B cell (primary cell): ENCODE measurements around the gene COL25A1. TPM values are rescaled to one million over a fixed set of nuclear protein-coding genes. Genes with fewer than 3 reads are reported as not detected.

Experiments used
- ATAC-seq: fragments of 200-7000 bp; cut with Tn5 transposase; one replicate; pipeline ENCODE4 v1.10.0; 2021; ENCODE audit warnings: low read depth, mild to moderate bottlenecking, moderate number of reproducible peaks, moderate library complexity
- CTCF ChIA-PET: fragments of 350-600 bp; sonication (Branson Sonifier 250); formaldehyde crosslinking; loops from one replicate; lab custom pipeline; 2021; ENCODE audit warnings: antibody characterized with exemption, inconsistent platforms; lab: Charles Lee
- POLR2A ChIA-PET: fragments of 350-600 bp; sonication (Branson Sonifier 250); formaldehyde crosslinking; loops from one replicate; lab custom pipeline; 2021; ENCODE audit warnings: antibody characterized with exemption; lab: Charles Lee
- DNase-seq: peaks from one replicate; pipeline ENCODE4 v3.0.0; 2013
- H2AFZ ChIP-seq: 2 replicates; pipeline ENCODE4 v1.6.1; 2012; ENCODE audit warnings: mild to moderate bottlenecking, low read depth, low read length; ENCODE audit not compliant: insufficient read depth, poor library complexity, severe bottlenecking
- H3K27ac ChIP-seq, 2 donors: 1 replicate in 1 of 2; 2 replicates in 1 of 2; pipeline ENCODE4 v1.5.1; 2012 to 2013; ENCODE audit warnings: low read length in 2 of 2, mild to moderate bottlenecking in 2 of 2, moderate library complexity in 1 of 2
- H3K27me3 ChIP-seq, 4 experiments: fragments of 200-600 bp in 1 of 4; sonication (generic) in 1 of 4; replicated peaks in 1 of 4; 1 replicate in 2 of 4; 2 replicates in 2 of 4; pipeline versions ENCODE4 v1.6.1 to v1.7.0; 2013 to 2016; ENCODE audit warnings: low read length in 3 of 4, mild to moderate bottlenecking in 2 of 4, mixed read lengths in 1 of 4, moderate library complexity in 1 of 4; ENCODE audit not compliant: insufficient read depth in 4 of 4, control insufficient read depth in 3 of 4; ENCODE audit errors: control extremely low read depth in 1 of 4
- H3K36me3 ChIP-seq, 2 experiments: replicated peaks in 1 of 2; 1 replicate in 1 of 2; 2 replicates in 1 of 2; pipeline versions ENCODE4 v1.6.1 to v1.7.1; 2013; ENCODE audit warnings: low read length in 1 of 2; ENCODE audit not compliant: insufficient read depth in 2 of 2, control insufficient read depth in 1 of 2; ENCODE audit errors: control extremely low read depth in 1 of 2, extremely low read depth in 1 of 2
- H3K4me1 ChIP-seq, 2 donors: fragments of 200-600 bp in 1 of 2; sonication (generic) in 1 of 2; 1 replicate in 1 of 2; 2 replicates in 1 of 2; pipeline versions ENCODE4 v1.5.1 to v1.6.1; 2013 to 2017; ENCODE audit warnings: low read length in 2 of 2; ENCODE audit not compliant: control insufficient read depth in 2 of 2, insufficient read depth in 2 of 2
- H3K4me2 ChIP-seq: replicated peaks from 2 replicates; pipeline ENCODE3; 2012; ENCODE audit warnings: mild to moderate bottlenecking, low read depth, low read length; ENCODE audit not compliant: poor library complexity, severe bottlenecking
- H3K4me3 ChIP-seq, 5 experiments: fragments of 200-600 bp in 1 of 5; sonication (generic) in 1 of 5; 1 replicate in 3 of 5; 2 replicates in 2 of 5; pipeline versions ENCODE4 v1.5.1 to v1.7.0; 2011 to 2016; ENCODE audit warnings: low read length in 4 of 5, mild to moderate bottlenecking in 4 of 5, low read depth in 2 of 5, control low read depth in 1 of 5, moderate library complexity in 1 of 5; ENCODE audit not compliant: insufficient read depth in 1 of 5; ENCODE audit errors: control extremely low read depth in 1 of 5, extremely low read depth in 1 of 5
- H3K79me2 ChIP-seq: fragments of 200-600 bp; sonication (generic); one replicate; pipeline ENCODE4 v1.6.0; 2016; ENCODE audit warnings: low read length; ENCODE audit not compliant: control insufficient read depth, insufficient read depth
- H3K9ac ChIP-seq: fragments of 200-600 bp; sonication (generic); 2 replicates; pipeline ENCODE4 v1.6.1; 2017; ENCODE audit warnings: mild to moderate bottlenecking, low read length, moderate library complexity
- H3K9me3 ChIP-seq, 3 donors: one replicate each; pipeline versions ENCODE4 v1.6.1 to v1.7.1; 2013; ENCODE audit warnings: low read length in 2 of 3; ENCODE audit not compliant: control insufficient read depth in 2 of 3, insufficient read depth in 1 of 3; ENCODE audit errors: control extremely low read depth in 1 of 3
- H4K20me1 ChIP-seq: 2 replicates; pipeline ENCODE4 v1.6.0; 2012; ENCODE audit warnings: mild to moderate bottlenecking, low read length; ENCODE audit not compliant: insufficient read depth, control insufficient read depth, poor library complexity, severe bottlenecking
- H3K27ac Mint-ChIP-seq: one replicate; pipeline ENCODE4 v1.8.0; 2021; ENCODE audit warnings: mixed read lengths
- H3K27me3 Mint-ChIP-seq: one replicate; pipeline ENCODE4 v1.8.0; 2021; ENCODE audit warnings: mixed read lengths
- H3K4me1 Mint-ChIP-seq: one replicate; pipeline ENCODE4 v1.8.0; 2021; ENCODE audit warnings: mixed read lengths
- H3K4me3 Mint-ChIP-seq: one replicate; pipeline ENCODE4 v1.8.0; 2021; ENCODE audit warnings: mixed read lengths
- H3K9me3 Mint-ChIP-seq: one replicate; pipeline ENCODE4 v1.8.0; 2022; ENCODE audit warnings: mixed read lengths; ENCODE audit not compliant: insufficient read depth
- EZH2 ChIP-seq: IDR thresholded peaks from 2 replicates; pipeline ENCODE4 v1.6.1; 2012; ENCODE audit warnings: borderline replicate concordance, low read depth, mild to moderate bottlenecking, moderate library complexity, low read length; ENCODE audit not compliant: insufficient read depth, poor library complexity, severe bottlenecking
- WGBS: methylation state at CpG from one replicate; pipeline ENCODE4 v1.1.5; 2013; ENCODE audit warnings: missing lambda C conversion rate; ENCODE audit not compliant: insufficient coverage; 5-methylcytosine and 5-hydroxymethylcytosine counted together
- intact Hi-C: fragments of 100-400 bp; cut with micrococcal nuclease; formaldehyde crosslinking; loops from one replicate; pipeline ENCODE4 v1.10.0; 2022
- polyA plus RNA-seq: library from polyadenylated mRNA; depleted of rRNA; stranded (reverse); fragments of >200 nt; gene quantifications from 2 replicates; pipeline ENCODE4 v1.2.3, GENCODE V29; 2012
- total RNA-seq, 2 donors: library from RNA; stranded (reverse); fragments of 120-200 nt in 1 of 2; gene quantifications; 1 replicate in 1 of 2; 2 replicates in 1 of 2; pipeline versions ENCODE4 v1.2.3 to v1.2.4, GENCODE V29; 2013 to 2022
- TF ChIP-seq, protein P1 (sequence below): fragments of 200-600 bp; IDR thresholded peaks from one replicate; pipeline ENCODE4 v1.8.0; 2022; ENCODE audit warnings: antibody characterized with exemption, mild to moderate bottlenecking

The COL25A1 gene
- total and polyA plus RNA-seq, 2 donors (not counting 1 experiment from before 2014, with no cell fraction given): not detected

DNA sequence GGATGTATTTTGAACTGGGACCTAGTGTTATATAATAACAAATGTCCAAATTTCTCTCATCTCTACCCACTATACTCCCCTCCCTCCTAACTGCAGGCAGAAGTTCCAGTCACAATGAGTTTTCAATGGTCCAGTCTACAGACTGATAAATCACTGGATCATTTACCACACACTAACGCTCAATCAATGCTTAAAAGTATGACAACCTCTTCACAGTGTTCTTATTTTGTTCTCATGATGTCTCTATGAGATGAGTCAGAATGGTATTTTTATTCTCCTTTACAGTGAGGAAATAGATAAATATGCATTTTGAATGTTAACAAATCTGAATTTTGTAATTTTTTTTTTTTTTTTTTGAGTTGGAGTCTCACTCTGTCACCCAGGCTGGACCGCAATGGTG lies 455.9 kb downstream of the COL25A1 start:
- Histone ChIP-seq H3K9ac (no peak overlapping the region), H3K4me2 (no peak overlapping the region), H3K9me3 (no peaks in the 10 kb centered on the region), H3K4me3 (no peak overlapping the region), H3K27me3 (no peaks in the 10 kb centered on the region), H4K20me1 (no peaks in the 10 kb centered on the region), H3K36me3 (no peaks in the 10 kb centered on the region), H3K79me2 (no peaks in the 10 kb centered on the region), H3K27ac (no peak overlapping the region), H2AFZ (no peak overlapping the region), H3K4me1 (peaks cover 13 to 15% of the 10 kb centered on the region in 2 donors)
- 100% methylated on average over 1 of the region's 2 CpGs for WGBS
- no peak for TF ChIP-seq EZH2
- TF ChIP-seq, protein P1, sequence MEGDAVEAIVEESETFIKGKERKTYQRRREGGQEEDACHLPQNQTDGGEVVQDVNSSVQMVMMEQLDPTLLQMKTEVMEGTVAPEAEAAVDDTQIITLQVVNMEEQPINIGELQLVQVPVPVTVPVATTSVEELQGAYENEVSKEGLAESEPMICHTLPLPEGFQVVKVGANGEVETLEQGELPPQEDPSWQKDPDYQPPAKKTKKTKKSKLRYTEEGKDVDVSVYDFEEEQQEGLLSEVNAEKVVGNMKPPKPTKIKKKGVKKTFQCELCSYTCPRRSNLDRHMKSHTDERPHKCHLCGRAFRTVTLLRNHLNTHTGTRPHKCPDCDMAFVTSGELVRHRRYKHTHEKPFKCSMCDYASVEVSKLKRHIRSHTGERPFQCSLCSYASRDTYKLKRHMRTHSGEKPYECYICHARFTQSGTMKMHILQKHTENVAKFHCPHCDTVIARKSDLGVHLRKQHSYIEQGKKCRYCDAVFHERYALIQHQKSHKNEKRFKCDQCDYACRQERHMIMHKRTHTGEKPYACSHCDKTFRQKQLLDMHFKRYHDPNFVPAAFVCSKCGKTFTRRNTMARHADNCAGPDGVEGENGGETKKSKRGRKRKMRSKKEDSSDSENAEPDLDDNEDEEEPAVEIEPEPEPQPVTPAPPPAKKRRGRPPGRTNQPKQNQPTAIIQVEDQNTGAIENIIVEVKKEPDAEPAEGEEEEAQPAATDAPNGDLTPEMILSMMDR: no peak
- H3K9me3 Mint-ChIP-seq: no peaks in the 10 kb centered on the region
- ChIA-PET POLR2A (no interaction called here), CTCF (no interaction called here)
- peaks cover 4% of the 10 kb centered on the region for H3K27me3 Mint-ChIP-seq
- ATAC-seq (no peak), DNase-seq (no peak)
- H3K27ac Mint-ChIP-seq: no peak overlapping the region
- H3K4me1 Mint-ChIP-seq: peaks cover 14% of the 10 kb centered on the region
- intact Hi-C loops: no loop called here
- H3K4me3 Mint-ChIP-seq: no peak overlapping the region

DNA sequence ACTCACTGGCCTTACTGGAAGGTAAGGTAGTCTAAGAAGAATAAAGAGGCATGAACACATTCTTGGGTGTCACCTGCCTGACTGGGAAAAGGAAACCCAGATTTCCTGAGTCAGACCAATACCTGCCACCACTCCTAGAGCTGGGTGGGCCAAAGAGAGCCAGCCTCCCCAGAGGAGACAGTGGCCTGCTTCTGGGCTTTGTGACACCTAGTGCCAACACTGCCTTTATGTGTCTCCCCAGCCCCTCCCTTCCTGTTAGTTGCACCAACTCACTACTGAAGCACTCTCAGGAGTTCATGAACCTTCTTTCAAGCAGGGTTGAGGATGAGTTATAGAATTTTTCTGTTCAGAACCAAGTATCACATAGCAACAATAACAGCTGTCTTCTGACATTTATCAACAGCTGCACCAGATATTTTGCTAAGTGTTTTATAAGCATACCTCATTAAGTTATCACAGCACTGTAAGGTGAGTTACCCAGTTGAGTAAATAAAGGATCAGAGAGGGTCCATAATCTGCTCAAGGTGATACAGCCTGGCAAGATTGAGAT lies 462.0 kb downstream of the COL25A1 start:
- CTCF ChIA-PET: no interaction called here
- Histone ChIP-seq H3K79me2 (no peaks in the 10 kb centered on the region), H3K4me3 (no peak overlapping the region), H3K27ac (no peak overlapping the region), H3K4me2 (no peak overlapping the region), H3K36me3 (no peaks in the 10 kb centered on the region), H3K4me1 (no peaks in the 10 kb centered on the region), H3K27me3 (no peaks in the 10 kb centered on the region), H3K9ac (no peak overlapping the region), H2AFZ (no peak overlapping the region), H3K9me3 (no peaks in the 10 kb centered on the region), H4K20me1 (no peaks in the 10 kb centered on the region)
- POLR2A ChIA-PET: no interaction called here
- ATAC-seq: no peak
- H3K9me3 Mint-ChIP-seq: no peaks in the 10 kb centered on the region
- no peaks in the 10 kb centered on the region for H3K27me3 Mint-ChIP-seq
- no peak for TF ChIP-seq EZH2
- TF ChIP-seq, protein P1: no peak
- intact Hi-C loops: no loop called here
- H3K27ac Mint-ChIP-seq: no peak overlapping the region
- no peak for DNase-seq
- no peak overlapping the region for H3K4me3 Mint-ChIP-seq
- H3K4me1 Mint-ChIP-seq: no peaks in the 10 kb centered on the region
